ENCODE data around the gene CARMIL1. TPM values are rescaled to one million over a fixed set of nuclear protein-coding genes. Genes with fewer than 3 reads are reported as not detected.

The CARMIL1 gene
- total and polyA plus RNA-seq, 10 donors = 3.7 to 34.8 (median 9.3) TPM

GRCh38 chr6:25458485-25458884, 179.3 kb downstream of the CARMIL1 start:
- H3K27ac ChIP-seq = no peak overlapping the region
- H3K36me3 ChIP-seq = peaks cover 0 to 14% (median 0%) of the 10 kb centered on the region in 6 donors
- TF ChIP-seq POLR2AphosphoS5 (IDR thresholded peaks at IDR 0.05) (no peak), POLR2A (IDR thresholded peaks at IDR 0.05) (no peak)
- TF ChIP-seq, protein P1, sequence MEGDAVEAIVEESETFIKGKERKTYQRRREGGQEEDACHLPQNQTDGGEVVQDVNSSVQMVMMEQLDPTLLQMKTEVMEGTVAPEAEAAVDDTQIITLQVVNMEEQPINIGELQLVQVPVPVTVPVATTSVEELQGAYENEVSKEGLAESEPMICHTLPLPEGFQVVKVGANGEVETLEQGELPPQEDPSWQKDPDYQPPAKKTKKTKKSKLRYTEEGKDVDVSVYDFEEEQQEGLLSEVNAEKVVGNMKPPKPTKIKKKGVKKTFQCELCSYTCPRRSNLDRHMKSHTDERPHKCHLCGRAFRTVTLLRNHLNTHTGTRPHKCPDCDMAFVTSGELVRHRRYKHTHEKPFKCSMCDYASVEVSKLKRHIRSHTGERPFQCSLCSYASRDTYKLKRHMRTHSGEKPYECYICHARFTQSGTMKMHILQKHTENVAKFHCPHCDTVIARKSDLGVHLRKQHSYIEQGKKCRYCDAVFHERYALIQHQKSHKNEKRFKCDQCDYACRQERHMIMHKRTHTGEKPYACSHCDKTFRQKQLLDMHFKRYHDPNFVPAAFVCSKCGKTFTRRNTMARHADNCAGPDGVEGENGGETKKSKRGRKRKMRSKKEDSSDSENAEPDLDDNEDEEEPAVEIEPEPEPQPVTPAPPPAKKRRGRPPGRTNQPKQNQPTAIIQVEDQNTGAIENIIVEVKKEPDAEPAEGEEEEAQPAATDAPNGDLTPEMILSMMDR (IDR thresholded peaks at IDR 0.05 in 8 of 11, conservative IDR thresholded peaks at IDR 0.05 in 3 of 11) = no peak
- no peak for DNase-seq
- WGBS, 5 donors = 86 to 95% (median 88%) methylated on average over 2 of the region's 2 CpGs
- no peaks in the 10 kb centered on the region for H3K27me3 ChIP-seq (replicated peaks in 1 of 7)
- H3K4me3 ChIP-seq = no peak overlapping the region
- H3K9me3 ChIP-seq = no peaks in the 10 kb centered on the region
- peaks cover 0 to 2% (median 0%) of the 10 kb centered on the region in 6 donors for H3K4me1 ChIP-seq
- intact Hi-C loops (cut with DNase I; ENCODE audit: low total_unique reads) = no loop called here

- no peaks in the 10 kb centered on the region for H3K9me3 ChIP-seq
- H3K27me3 ChIP-seq (replicated peaks in 1 of 7) = no peaks in the 10 kb centered on the region
- no peak for DNase-seq
- no peak overlapping the region for H3K27ac ChIP-seq
- no peak overlapping the region for H3K4me3 ChIP-seq
- intact Hi-C loops (cut with DNase I; ENCODE audit: low total_unique reads) = no loop called here
- H3K4me1 ChIP-seq = no peaks in the 10 kb centered on the region
- WGBS, 5 donors = 92 to 96% (median 93%) methylated on average over 7 of the region's 7 CpGs
- peaks cover 0 to 10% (median 0%) of the 10 kb centered on the region in 6 donors for H3K36me3 ChIP-seq
- TF ChIP-seq, protein P1 (IDR thresholded peaks at IDR 0.05 in 8 of 11, conservative IDR thresholded peaks at IDR 0.05 in 3 of 11) = no peak
- TF ChIP-seq POLR2A (IDR thresholded peaks at IDR 0.05) (no peak), POLR2AphosphoS5 (IDR thresholded peaks at IDR 0.05) (no peak)
These were observed 183.2 kb downstream of the CARMIL1 start for GRCh38 chr6:25462235-25462897.

GRCh38 chr6:25463441-25463840, 184.3 kb downstream of the CARMIL1 start:
- H3K27me3 ChIP-seq (replicated peaks in 1 of 7) = no peaks in the 10 kb centered on the region
- 58 to 80% (median 73%) methylated on average over 4 of the region's 4 CpGs for WGBS, 5 donors
- no peaks in the 10 kb centered on the region for H3K4me1 ChIP-seq
- H3K4me3 ChIP-seq = no peak overlapping the region
- TF ChIP-seq, protein P1 (IDR thresholded peaks at IDR 0.05 in 8 of 11, conservative IDR thresholded peaks at IDR 0.05 in 3 of 11) = no peak
- no peak for TF ChIP-seq POLR2A (IDR thresholded peaks at IDR 0.05)
- no peak for TF ChIP-seq POLR2AphosphoS5 (IDR thresholded peaks at IDR 0.05)
- intact Hi-C loops (cut with DNase I; ENCODE audit: low total_unique reads) = no loop called here
- DNase-seq = no peak
- peaks cover 0 to 10% (median 0%) of the 10 kb centered on the region in 6 donors for H3K36me3 ChIP-seq
- H3K9me3 ChIP-seq = no peaks in the 10 kb centered on the region
- no peak overlapping the region for H3K27ac ChIP-seq

DNA sequence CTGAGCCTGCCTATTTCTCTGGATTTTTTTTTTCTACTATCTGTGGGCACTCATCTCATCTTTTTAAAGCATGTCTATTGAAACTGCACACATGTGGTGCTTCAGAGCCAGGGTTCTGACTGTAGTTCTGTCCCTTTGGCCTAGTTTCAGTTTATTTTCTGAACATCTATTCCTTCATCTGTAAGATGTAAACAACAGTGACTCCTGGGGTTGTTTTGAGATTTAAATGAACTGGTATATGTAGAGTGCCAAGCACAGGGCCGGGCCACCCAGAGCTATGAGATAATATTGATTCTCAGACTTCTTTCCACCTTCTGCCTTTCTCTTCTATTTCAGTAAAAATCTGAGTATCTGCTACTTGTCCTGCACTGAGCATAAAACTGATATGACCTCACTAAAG, 185.1 kb downstream of the CARMIL1 start:
- no peak overlapping the region for H3K27ac ChIP-seq
- DNase-seq = no peak
- peaks cover 0 to 10% (median 0%) of the 10 kb centered on the region in 6 donors for H3K36me3 ChIP-seq
- TF ChIP-seq, protein P1 (IDR thresholded peaks at IDR 0.05 in 8 of 11, conservative IDR thresholded peaks at IDR 0.05 in 3 of 11) = no peak
- TF ChIP-seq POLR2AphosphoS5 (IDR thresholded peaks at IDR 0.05) = no peak
- TF ChIP-seq POLR2A (IDR thresholded peaks at IDR 0.05) = no peak
- H3K4me3 ChIP-seq = no peak overlapping the region
- H3K27me3 ChIP-seq (replicated peaks in 1 of 7) = no peaks in the 10 kb centered on the region
- no peaks in the 10 kb centered on the region for H3K4me1 ChIP-seq
- WGBS, 5 donors = 91 to 100% (median 94%) methylated on average over 1 of the region's 1 CpG
- H3K9me3 ChIP-seq = no peaks in the 10 kb centered on the region
- intact Hi-C loops (cut with DNase I; ENCODE audit: low total_unique reads) = no loop called here

Data from spleen (tissue), 11 donors.